GM23338 (cell line): ENCODE data around the gene TIAM1. TPM values are rescaled to one million over a fixed set of nuclear protein-coding genes. Genes with fewer than 3 reads are reported as not detected.

ENCODE experiments used
- ATAC-seq: fragments of 200-7000 bp; cut with Tn5 transposase; 3 replicates; pipeline ENCODE4 v1.9.1; 2020
- DNase-seq: peaks from one replicate; pipeline ENCODE4 v3.0.0-alpha.2; 2015; ENCODE audit warnings: low spot score
- H2AFZ ChIP-seq: fragments of 200-600 bp; sonication (generic); 2 replicates; pipeline ENCODE4 v1.8.0; 2016; ENCODE audit warnings: antibody characterized with exemption, mild to moderate bottlenecking, moderate library complexity
- H3F3A ChIP-seq: fragments of 200-600 bp; sonication (generic); replicated peaks from 2 replicates; pipeline ENCODE4 v1.8.0; 2017; ENCODE audit warnings: antibody characterized with exemption, mixed run types, low read depth
- H3K27ac ChIP-seq: fragments of 200-600 bp; sonication (generic); 2 replicates; pipeline ENCODE4 v1.6.1; 2016; ENCODE audit warnings: low read depth
- H3K27me3 ChIP-seq: fragments of 200-600 bp; sonication (generic); 2 replicates; pipeline ENCODE4 v1.8.0; 2016; ENCODE audit warnings: mild to moderate bottlenecking, mixed run types, moderate library complexity; ENCODE audit not compliant: insufficient read depth
- H3K36me3 ChIP-seq: fragments of 200-600 bp; sonication (generic); 2 replicates; pipeline ENCODE4 v1.8.0; 2016; ENCODE audit warnings: mild to moderate bottlenecking; ENCODE audit not compliant: insufficient read depth
- H3K4me1 ChIP-seq: fragments of 200-600 bp; sonication (generic); 2 replicates; pipeline ENCODE4 v1.8.0; 2016; ENCODE audit warnings: mild to moderate bottlenecking, moderate library complexity; ENCODE audit not compliant: insufficient read depth
- H3K4me2 ChIP-seq: fragments of 200-600 bp; sonication (generic); 2 replicates; pipeline ENCODE4 v1.7.1; 2017; ENCODE audit warnings: mixed run types
- H3K4me3 ChIP-seq: fragments of 200-600 bp; sonication (generic); 2 replicates; pipeline ENCODE4 v1.6.1; 2016; ENCODE audit warnings: mixed run types
- H3K79me2 ChIP-seq: fragments of 200-600 bp; sonication (generic); replicated peaks from 2 replicates; pipeline ENCODE4 v1.8.0; 2017; ENCODE audit warnings: mild to moderate bottlenecking; ENCODE audit not compliant: insufficient read depth
- H3K9me2 ChIP-seq: fragments of 200-600 bp; sonication (generic); 2 replicates; pipeline ENCODE4 v1.8.0; 2017; ENCODE audit not compliant: insufficient read depth
- H4K20me1 ChIP-seq: fragments of 200-600 bp; sonication (generic); replicated peaks from 2 replicates; pipeline ENCODE4 v1.8.0; 2017; ENCODE audit warnings: mild to moderate bottlenecking; ENCODE audit not compliant: insufficient read depth
- H3K27ac Mint-ChIP-seq: 2 replicates; pipeline ENCODE4 v1.8.0; 2020; ENCODE audit warnings: inconsistent platforms, mild to moderate bottlenecking, moderate library complexity, mixed read lengths
- H3K27me3 Mint-ChIP-seq: 3 replicates; pipeline ENCODE4 v1.8.0; 2022; ENCODE audit warnings: low read depth, mild to moderate bottlenecking, moderate library complexity, mixed read lengths, inconsistent platforms; ENCODE audit not compliant: insufficient read depth, poor library complexity
- H3K36me3 Mint-ChIP-seq: 3 replicates; pipeline ENCODE4 v1.8.0; 2021; ENCODE audit warnings: low read depth, mild to moderate bottlenecking, inconsistent platforms, moderate library complexity, mixed read lengths
- H3K4me1 Mint-ChIP-seq: 3 replicates; pipeline ENCODE4 v1.8.0; 2020; ENCODE audit warnings: mild to moderate bottlenecking, inconsistent platforms, mixed read lengths
- H3K4me3 Mint-ChIP-seq: 3 replicates; pipeline ENCODE4 v1.8.0; 2021; ENCODE audit warnings: moderate library complexity, mild to moderate bottlenecking, inconsistent platforms, mixed read lengths
- H3K9me3 Mint-ChIP-seq: 3 replicates; pipeline ENCODE4 v1.8.0; 2020; ENCODE audit warnings: moderate library complexity, mild to moderate bottlenecking, inconsistent platforms, mixed read lengths
- CREB1 ChIP-seq: fragments of 250-450 bp; sonication (Bioruptor Pico); IDR thresholded peaks from 2 replicates; pipeline ENCODE4 v1.5.0; 2020; ENCODE audit warnings: low read depth, mild to moderate bottlenecking, moderate library complexity
- EZH2 ChIP-seq: fragments of 200-600 bp; sonication (generic); IDR thresholded peaks from one replicate; pipeline ENCODE4 v1.8.0; 2017; ENCODE audit warnings: antibody characterized with exemption, mild to moderate bottlenecking, low read depth; ENCODE audit not compliant: unreplicated experiment
- EZH2phosphoT487 ChIP-seq: fragments of 200-600 bp; sonication (generic); IDR thresholded peaks from one replicate; pipeline ENCODE4 v1.8.1; 2018; ENCODE audit warnings: antibody characterized with exemption; ENCODE audit not compliant: unreplicated experiment
- JUNB ChIP-seq: IDR thresholded peaks from one replicate; pipeline ENCODE4 v1.6.1; 2016; ENCODE audit warnings: antibody characterized with exemption; ENCODE audit not compliant: unreplicated experiment
- NANOG ChIP-seq: IDR thresholded peaks from 2 replicates; pipeline ENCODE4 v1.6.1; 2016; ENCODE audit warnings: antibody characterized with exemption, borderline replicate concordance
- POLR2AphosphoS5 ChIP-seq: IDR thresholded peaks from 2 replicates; pipeline ENCODE4 v1.6.1; 2016; ENCODE audit warnings: antibody characterized with exemption, low read depth
- STAT1 ChIP-seq: IDR thresholded peaks from one replicate; pipeline ENCODE4 v1.6.1; 2016; ENCODE audit warnings: antibody characterized with exemption; ENCODE audit not compliant: unreplicated experiment
- ZNF114 ChIP-seq: fragments of 250-450 bp; sonication (Bioruptor Pico); IDR thresholded peaks from 2 replicates; pipeline ENCODE4 v1.5.0; 2020; ENCODE audit warnings: mild to moderate bottlenecking, moderate library complexity
- ZNF331 ChIP-seq: fragments of 250-450 bp; sonication (Bioruptor Pico); IDR thresholded peaks from 2 replicates; pipeline ENCODE4 v1.5.0; 2020; ENCODE audit warnings: low read depth, mild to moderate bottlenecking, moderate library complexity
- polyA plus RNA-seq: library from polyadenylated mRNA; unstranded; fragments of >200 nt; fragmentation: Nextera tagmentation; extraction: Ambion mirVana; gene quantifications from 2 replicates; pipeline ENCODE4 v1.2.1, GENCODE V29; 2016
- total RNA-seq: library from RNA; depleted of rRNA; stranded (reverse); fragments of >200 nt; shearing (Covaris generic); gene quantifications from 2 replicates; pipeline ENCODE4 v1.2.3, GENCODE V29; 2014
- TF ChIP-seq, protein P1 (sequence below), 2 experiments: fragments of 200-600 bp in 1 of 2; sonication (generic) in 1 of 2; conservative IDR thresholded peaks; 2 replicates each; pipeline versions ENCODE4 v1.5.1 to v1.6.1; 2016 to 2017; ENCODE audit warnings: antibody characterized with exemption in 2 of 2, low read depth in 2 of 2, mild to moderate bottlenecking in 2 of 2, moderate library complexity in 1 of 2
- TF ChIP-seq, protein P2 (sequence below): IDR thresholded peaks from one replicate; pipeline ENCODE4 v1.6.1; 2018; ENCODE audit warnings: antibody characterized with exemption; ENCODE audit not compliant: unreplicated experiment
- TF ChIP-seq, protein P3 (sequence below): IDR thresholded peaks from 2 replicates; pipeline ENCODE4 v1.6.1; 2016; ENCODE audit warnings: antibody characterized with exemption
- TF ChIP-seq, protein P4 (sequence below): fragments of 250-450 bp; sonication (Bioruptor Pico); IDR thresholded peaks from 2 replicates; pipeline ENCODE4 v1.5.0; 2020; ENCODE audit warnings: mild to moderate bottlenecking, moderate library complexity

The TIAM1 gene
- total and polyA plus RNA-seq, 2 experiments from 2014 or later, result 18.5 to 20.0 TPM

DNA sequence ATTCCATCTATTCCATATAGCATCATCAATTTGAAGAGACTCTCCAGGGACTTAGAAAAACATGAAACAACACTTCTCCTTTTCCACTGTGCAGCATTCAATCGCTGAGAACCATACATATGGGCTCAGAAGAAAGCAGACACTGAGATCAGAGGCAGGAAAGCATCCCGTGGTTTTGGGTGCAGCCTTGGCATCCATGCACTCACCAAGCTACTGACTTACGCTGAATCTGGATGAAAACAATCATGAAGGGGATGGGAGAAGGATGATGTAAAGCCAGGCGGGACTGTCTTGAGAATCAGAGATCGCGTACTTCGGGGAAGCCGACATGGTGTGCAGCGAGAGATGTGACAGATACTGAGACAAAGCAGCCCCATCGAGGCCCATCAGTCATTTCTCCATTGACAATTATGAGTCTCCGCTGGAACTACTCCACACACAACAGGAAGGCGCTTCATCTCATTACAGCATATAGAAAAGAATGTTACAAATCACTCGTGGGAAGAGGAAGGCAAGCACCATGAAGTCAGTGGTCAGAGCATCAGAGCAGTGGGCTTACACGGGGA is 2.3 kb upstream of the TIAM1 start:
- Histone ChIP-seq H3K4me2 (no peak overlapping the region), H2AFZ (no peak overlapping the region), H3K4me3 (no peak overlapping the region), H4K20me1 (no peaks in the 10 kb centered on the region; the same call in 1 of the 2 replicates), H3K27ac (no peak overlapping the region), H3K79me2 (peaks cover 11% of the 10 kb centered on the region; the same call in 1 of the 2 replicates), H3K4me1 (peaks cover 12% of the 10 kb centered on the region), H3K27me3 (no peaks in the 10 kb centered on the region), H3K36me3 (no peaks in the 10 kb centered on the region), H3F3A (no peaks in the 10 kb centered on the region), H3K9me2 (no peaks in the 10 kb centered on the region)
- Mint-ChIP-seq H3K27ac (no peak overlapping the region), H3K27me3 (peaks cover 19% of the 10 kb centered on the region), H3K36me3 (no peaks in the 10 kb centered on the region), H3K9me3 (no peaks in the 10 kb centered on the region), H3K4me1 (peaks cover 20% of the 10 kb centered on the region), H3K4me3 (no peak overlapping the region)
- ATAC-seq (no peak), DNase-seq (no peak)
- TF ChIP-seq EZH2 (no peak), ZNF114 (CRISPR knock-in tag) (no peak), EZH2phosphoT487 (no peak), JUNB (no peak), NANOG (no peak), ZNF331 (CRISPR knock-in tag) (no peak), CREB1 (CRISPR knock-in tag) (no peak), STAT1 (no peak), POLR2AphosphoS5 (no peak)
- TF ChIP-seq, protein P1, sequence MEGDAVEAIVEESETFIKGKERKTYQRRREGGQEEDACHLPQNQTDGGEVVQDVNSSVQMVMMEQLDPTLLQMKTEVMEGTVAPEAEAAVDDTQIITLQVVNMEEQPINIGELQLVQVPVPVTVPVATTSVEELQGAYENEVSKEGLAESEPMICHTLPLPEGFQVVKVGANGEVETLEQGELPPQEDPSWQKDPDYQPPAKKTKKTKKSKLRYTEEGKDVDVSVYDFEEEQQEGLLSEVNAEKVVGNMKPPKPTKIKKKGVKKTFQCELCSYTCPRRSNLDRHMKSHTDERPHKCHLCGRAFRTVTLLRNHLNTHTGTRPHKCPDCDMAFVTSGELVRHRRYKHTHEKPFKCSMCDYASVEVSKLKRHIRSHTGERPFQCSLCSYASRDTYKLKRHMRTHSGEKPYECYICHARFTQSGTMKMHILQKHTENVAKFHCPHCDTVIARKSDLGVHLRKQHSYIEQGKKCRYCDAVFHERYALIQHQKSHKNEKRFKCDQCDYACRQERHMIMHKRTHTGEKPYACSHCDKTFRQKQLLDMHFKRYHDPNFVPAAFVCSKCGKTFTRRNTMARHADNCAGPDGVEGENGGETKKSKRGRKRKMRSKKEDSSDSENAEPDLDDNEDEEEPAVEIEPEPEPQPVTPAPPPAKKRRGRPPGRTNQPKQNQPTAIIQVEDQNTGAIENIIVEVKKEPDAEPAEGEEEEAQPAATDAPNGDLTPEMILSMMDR (conservative IDR thresholded peaks at IDR 0.05; ENCODE audit: low read depth in 2 of 2), result no peak
- TF ChIP-seq, protein P2, sequence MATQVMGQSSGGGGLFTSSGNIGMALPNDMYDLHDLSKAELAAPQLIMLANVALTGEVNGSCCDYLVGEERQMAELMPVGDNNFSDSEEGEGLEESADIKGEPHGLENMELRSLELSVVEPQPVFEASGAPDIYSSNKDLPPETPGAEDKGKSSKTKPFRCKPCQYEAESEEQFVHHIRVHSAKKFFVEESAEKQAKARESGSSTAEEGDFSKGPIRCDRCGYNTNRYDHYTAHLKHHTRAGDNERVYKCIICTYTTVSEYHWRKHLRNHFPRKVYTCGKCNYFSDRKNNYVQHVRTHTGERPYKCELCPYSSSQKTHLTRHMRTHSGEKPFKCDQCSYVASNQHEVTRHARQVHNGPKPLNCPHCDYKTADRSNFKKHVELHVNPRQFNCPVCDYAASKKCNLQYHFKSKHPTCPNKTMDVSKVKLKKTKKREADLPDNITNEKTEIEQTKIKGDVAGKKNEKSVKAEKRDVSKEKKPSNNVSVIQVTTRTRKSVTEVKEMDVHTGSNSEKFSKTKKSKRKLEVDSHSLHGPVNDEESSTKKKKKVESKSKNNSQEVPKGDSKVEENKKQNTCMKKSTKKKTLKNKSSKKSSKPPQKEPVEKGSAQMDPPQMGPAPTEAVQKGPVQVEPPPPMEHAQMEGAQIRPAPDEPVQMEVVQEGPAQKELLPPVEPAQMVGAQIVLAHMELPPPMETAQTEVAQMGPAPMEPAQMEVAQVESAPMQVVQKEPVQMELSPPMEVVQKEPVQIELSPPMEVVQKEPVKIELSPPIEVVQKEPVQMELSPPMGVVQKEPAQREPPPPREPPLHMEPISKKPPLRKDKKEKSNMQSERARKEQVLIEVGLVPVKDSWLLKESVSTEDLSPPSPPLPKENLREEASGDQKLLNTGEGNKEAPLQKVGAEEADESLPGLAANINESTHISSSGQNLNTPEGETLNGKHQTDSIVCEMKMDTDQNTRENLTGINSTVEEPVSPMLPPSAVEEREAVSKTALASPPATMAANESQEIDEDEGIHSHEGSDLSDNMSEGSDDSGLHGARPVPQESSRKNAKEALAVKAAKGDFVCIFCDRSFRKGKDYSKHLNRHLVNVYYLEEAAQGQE, result no peak
- TF ChIP-seq, protein P3, sequence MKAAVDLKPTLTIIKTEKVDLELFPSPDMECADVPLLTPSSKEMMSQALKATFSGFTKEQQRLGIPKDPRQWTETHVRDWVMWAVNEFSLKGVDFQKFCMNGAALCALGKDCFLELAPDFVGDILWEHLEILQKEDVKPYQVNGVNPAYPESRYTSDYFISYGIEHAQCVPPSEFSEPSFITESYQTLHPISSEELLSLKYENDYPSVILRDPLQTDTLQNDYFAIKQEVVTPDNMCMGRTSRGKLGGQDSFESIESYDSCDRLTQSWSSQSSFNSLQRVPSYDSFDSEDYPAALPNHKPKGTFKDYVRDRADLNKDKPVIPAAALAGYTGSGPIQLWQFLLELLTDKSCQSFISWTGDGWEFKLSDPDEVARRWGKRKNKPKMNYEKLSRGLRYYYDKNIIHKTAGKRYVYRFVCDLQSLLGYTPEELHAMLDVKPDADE, result no peak
- TF ChIP-seq, protein P4, sequence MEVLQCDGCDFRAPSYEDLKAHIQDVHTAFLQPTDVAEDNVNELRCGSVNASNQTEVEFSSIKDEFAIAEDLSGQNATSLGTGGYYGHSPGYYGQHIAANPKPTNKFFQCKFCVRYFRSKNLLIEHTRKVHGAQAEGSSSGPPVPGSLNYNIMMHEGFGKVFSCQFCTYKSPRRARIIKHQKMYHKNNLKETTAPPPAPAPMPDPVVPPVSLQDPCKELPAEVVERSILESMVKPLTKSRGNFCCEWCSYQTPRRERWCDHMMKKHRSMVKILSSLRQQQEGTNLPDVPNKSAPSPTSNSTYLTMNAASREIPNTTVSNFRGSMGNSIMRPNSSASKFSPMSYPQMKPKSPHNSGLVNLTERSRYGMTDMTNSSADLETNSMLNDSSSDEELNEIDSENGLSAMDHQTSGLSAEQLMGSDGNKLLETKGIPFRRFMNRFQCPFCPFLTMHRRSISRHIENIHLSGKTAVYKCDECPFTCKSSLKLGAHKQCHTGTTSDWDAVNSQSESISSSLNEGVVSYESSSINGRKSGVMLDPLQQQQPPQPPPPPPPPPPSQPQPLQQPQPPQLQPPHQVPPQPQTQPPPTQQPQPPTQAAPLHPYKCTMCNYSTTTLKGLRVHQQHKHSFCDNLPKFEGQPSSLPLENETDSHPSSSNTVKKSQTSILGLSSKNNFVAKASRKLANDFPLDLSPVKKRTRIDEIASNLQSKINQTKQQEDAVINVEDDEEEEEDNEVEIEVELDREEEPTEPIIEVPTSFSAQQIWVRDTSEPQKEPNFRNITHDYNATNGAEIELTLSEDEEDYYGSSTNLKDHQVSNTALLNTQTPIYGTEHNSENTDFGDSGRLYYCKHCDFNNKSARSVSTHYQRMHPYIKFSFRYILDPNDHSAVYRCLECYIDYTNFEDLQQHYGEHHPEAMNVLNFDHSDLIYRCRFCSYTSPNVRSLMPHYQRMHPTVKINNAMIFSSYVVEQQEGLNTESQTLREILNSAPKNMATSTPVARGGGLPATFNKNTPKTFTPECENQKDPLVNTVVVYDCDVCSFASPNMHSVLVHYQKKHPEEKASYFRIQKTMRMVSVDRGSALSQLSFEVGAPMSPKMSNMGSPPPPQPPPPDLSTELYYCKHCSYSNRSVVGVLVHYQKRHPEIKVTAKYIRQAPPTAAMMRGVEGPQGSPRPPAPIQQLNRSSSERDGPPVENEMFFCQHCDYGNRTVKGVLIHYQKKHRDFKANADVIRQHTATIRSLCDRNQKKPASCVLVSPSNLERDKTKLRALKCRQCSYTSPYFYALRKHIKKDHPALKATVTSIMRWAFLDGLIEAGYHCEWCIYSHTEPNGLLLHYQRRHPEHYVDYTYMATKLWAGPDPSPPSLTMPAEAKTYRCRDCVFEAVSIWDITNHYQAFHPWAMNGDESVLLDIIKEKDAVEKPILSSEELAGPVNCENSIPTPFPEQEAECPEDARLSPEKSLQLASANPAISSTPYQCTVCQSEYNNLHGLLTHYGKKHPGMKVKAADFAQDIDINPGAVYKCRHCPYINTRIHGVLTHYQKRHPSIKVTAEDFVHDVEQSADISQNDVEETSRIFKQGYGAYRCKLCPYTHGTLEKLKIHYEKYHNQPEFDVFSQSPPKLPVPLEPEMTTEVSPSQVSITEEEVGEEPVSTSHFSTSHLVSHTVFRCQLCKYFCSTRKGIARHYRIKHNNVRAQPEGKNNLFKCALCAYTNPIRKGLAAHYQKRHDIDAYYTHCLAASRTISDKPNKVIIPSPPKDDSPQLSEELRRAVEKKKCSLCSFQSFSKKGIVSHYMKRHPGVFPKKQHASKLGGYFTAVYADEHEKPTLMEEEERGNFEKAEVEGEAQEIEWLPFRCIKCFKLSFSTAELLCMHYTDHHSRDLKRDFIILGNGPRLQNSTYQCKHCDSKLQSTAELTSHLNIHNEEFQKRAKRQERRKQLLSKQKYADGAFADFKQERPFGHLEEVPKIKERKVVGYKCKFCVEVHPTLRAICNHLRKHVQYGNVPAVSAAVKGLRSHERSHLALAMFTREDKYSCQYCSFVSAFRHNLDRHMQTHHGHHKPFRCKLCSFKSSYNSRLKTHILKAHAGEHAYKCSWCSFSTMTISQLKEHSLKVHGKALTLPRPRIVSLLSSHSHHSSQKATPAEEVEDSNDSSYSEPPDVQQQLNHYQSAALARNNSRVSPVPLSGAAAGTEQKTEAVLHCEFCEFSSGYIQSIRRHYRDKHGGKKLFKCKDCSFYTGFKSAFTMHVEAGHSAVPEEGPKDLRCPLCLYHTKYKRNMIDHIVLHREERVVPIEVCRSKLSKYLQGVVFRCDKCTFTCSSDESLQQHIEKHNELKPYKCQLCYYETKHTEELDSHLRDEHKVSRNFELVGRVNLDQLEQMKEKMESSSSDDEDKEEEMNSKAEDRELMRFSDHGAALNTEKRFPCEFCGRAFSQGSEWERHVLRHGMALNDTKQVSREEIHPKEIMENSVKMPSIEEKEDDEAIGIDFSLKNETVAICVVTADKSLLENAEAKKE (CRISPR knock-in tag), result no peak
